HG03097 (cell line): Measurements from ENCODE around the gene HNF4A.

ENCODE experiments used
- ATAC-seq: cut with Tn5 transposase; IDR thresholded peaks from one replicate; pipeline ENCODE4 v1.9.1; 2021; ENCODE audit not compliant: unreplicated experiment, low FRiP score

The HNF4A gene

DNA sequence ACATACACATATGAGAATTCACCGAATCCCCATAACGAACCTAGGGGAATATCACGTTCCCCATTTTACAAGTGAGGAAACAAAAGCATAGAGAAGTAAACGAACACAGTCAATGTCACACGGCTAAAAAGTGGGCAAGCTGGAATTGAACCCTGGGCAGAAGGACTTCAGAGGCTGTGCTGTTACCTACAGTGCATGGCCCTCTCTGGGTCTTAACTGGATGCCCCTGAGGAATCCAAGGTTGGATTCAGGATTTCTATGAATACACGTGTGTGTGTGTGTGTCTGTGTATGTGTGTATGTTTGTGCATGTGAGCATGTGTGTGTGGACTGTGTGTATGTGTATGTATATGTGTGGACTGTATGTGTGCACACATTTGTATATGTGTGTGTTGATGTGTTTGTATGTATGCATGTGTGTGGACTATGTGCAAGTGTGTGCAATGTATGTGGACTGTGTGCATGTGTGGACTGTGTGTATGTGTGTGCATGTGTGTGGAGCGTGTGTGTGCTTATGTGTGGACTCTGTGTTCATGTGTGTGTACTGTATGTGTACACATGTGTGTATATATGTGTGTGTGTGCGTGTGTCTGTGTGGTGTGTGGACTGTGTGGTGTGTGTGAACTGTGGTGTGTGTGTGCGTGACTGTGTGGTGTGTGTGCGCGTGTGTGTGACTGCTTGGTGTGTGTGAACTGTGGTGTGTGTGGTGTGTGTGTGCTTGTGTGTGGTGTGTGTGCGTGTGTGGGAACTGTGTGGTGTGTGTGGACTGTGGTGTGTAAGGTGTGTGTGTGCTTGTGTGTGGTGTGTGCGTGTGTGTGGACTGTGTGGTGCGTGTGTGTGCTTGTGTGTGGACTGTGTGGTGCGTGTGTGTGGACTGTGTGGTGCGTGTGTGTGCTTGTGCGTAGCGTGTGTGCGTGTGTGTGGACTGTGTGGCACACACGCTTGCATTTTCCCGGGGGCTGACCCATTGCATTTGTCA is 49.0 kb downstream of the HNF4A start:
- no peak for ATAC-seq

DNA sequence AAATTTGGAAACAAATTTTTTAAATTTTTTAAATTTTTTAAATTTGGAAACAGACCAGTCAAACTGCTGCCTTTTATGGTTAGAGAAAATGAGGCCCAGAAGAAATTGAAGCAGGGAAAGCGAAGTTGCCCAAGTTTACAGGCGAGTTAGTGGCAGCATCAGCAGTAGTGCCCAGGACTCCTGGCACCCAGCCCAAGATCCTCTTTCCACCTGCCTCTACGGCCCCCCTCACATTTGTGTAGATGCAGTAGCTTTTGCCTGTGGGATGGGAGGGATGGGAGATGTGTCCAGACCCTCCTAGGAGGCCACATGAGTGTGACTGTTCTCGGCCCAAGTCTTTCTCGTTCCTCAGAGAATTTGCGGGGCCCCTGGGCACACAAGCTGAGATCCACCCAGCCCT is 49.8 kb downstream of the HNF4A start:
- no peak for ATAC-seq

DNA sequence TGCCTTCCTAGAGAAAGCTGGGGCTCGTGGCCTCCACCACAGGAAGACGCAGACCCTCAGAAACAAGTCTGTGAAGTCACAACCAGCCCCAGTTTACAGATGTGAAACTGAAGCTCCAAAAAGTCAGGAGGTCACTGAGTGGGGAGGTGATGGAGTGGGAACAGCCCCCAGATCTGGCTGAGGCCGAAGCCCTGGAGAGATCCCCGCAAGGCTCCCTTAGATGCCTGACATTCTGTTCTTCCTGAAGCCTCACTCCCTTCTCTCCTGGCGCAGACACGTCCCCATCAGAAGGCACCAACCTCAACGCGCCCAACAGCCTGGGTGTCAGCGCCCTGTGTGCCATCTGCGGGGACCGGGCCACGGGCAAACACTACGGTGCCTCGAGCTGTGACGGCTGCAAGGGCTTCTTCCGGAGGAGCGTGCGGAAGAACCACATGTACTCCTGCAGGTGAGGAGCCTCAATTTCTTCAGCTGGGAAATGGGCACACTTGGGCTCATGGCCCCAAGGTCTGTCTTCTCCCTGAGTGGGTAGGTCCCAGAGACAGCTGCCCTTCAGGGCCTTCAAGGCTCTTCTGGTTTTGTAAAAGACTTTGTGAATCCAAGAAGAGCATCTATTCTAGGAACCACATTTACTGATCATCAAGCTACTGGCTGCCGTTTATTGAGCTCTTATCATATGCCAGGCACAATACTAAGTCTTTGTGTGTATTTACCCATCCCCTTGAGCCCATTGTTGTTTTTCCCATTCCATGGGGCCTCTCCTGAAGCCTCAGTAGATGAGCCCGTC is 50.5 kb downstream of the HNF4A start:
- no peak for ATAC-seq

DNA sequence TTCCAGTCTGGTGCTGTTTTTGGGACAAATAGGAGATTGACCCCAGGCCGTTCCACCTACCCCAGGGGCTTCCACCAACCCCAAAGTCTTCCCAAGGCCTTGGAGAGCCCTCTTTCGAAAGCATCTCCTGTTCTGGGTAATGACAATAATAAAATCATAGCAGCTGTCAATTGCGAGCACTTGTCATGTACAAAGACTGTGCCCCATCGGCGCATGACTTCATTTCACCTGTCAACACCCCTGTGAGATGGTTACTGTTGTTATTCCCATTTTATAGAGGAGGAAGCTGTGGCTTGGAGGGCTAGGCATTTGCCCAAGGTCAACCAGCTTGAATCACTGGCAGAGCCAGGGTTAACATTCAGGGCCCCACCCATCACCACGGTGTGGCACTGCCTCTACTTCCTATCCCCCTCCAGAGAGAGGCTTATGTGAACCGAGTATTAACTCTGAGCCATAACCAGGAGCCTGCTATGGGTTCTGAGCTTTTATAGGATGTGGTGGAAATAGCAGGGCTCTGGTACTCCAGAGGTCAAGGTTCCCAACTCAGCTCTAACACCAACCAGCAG is 51.2 kb downstream of the HNF4A start:
- ATAC-seq: no peak

DNA sequence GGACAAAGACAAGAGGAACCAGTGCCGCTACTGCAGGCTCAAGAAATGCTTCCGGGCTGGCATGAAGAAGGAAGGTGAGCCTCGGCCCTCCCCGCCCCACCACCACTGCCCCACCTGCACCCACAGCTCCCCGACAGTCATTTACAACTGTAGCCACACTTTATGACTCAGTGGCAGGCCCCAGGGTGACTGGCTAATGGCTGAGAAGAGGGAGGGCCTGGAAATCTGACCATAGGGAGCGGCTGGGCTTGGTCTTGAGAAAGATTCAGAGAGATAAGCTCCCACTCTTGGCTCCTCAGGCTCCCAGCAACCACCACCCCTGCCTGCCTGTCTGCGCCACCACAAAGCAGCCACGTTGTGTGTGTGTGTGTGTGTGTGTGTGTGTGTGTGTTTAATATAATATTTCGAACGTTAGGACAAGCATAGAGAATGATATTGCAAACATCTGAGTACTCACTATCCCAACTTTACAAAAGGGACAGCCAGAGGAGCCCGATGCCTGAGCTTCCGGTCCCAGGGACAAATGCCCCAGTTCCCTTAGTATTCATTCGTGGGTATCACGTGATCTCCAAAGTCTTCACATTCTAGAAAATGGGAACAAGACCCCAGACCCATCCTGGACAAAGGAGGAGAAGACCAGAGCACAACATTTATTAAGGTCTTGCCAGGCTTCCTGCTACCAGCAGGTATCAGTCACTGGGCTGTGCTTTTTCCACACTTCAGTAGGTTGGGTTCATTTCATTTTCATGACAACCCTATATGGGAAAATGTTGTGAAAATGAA is 52.1 kb downstream of the HNF4A start:
- ATAC-seq: no peak

DNA sequence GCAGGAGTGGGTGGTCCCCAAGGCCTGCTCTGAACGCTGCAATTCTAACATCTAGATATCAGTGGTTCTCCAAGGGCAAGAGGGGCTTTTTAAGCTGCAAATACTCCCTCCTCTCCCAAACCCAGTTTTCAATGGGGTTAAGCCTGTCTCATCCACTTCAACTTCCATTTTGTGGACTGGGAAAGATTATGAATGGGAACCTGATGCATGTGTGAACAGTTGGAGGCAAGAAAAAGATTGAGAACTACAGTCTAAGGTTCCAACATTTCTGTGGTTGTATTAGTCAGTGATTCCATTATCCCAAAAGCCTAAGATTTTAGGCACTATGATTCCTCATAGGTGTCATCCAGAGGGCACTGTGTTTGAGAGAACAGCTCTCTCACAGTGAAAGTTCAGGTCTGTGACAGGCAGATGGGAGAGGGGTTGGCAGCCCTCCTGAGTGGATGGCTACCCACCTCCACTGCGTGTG is 53.7 kb downstream of the HNF4A start:
- no peak for ATAC-seq

DNA sequence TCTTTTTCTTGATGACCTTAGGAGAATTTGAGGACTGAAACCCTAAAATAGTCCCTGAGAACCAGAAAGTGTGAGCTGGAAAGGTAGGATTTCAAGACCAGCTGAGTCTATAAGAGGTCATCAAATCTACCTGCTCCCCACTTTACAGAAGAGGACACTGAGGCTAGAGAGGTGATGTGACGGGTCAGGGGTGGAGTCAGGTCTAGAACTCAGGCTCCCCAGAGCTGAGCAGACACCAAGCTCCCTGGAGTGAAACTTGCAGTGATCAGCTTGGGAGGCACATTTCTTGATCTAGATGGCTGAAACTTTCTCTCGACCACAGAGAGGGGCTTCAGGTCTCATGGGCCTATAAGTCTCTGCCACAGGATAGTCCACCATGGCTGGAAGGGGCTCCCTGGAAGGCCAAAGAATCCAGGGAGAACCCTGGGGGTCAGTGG is 55.1 kb downstream of the HNF4A start:
- ATAC-seq: no peak

DNA sequence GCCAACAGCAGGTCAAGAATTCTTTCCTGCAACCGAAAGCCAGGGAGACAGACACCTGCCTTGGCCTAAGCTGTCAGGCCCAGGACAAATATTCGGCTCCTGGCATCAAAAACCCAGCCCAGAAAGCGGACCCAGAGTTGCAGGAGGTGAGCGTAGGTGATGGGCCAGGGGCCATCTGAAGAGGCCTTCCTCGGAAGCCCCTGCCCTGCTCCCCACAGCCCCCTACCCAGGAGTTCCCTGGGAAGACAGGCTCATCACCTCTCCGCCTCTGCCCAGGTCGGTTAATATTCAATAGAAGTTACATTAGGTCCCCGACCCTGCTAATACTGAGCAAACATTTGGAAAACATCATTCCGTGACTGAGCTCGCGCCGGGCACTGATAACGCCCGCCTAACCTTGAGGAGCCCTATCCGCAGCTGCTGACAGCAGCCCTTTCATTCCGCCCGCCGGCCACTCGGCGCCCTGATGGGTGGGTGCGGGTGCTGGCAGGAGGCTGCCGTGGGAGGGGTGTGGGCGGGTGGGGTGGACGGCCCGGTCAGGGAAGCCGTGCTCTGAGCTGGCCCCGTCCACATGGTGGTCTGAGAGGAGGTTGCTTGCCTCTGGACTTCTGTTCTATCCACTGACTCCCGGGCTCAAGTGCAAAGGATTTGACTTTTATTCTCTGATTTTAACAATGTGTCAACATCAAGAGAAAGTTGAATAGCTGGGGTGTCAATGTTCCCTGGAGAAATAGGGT is 55.7 kb downstream of the HNF4A start:
- ATAC-seq: no peak

DNA sequence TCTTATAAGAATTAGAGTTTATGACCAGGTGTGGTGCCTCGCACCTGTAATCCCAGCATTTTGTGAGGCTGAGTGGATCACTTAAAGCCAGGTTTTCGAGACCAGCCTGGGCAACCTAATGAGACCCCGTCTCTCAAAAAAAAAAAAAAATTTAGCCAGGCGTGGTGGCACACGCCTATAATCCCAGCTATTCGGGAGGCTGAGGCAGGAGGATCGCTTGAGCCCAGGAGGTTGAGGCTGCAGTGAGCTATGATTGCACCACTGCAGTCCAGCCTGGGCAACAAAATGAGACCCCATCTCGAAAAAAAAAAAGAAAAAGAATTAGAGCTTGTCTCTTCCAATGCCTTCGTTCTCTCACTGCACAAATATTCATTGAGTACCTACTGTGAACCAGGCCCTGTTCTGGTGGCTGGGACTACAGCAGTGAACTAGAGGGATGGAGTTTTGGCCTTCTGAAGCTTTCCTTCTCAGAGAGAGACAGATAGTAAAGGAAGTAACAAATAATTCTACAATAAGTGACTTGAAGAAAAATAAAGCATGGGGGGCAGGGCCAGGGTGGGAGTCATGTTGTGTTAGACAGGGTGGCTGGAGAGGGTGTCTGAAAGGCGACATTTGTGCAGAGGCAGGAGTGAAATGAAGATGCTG is 56.4 kb downstream of the HNF4A start:
- no peak for ATAC-seq

DNA sequence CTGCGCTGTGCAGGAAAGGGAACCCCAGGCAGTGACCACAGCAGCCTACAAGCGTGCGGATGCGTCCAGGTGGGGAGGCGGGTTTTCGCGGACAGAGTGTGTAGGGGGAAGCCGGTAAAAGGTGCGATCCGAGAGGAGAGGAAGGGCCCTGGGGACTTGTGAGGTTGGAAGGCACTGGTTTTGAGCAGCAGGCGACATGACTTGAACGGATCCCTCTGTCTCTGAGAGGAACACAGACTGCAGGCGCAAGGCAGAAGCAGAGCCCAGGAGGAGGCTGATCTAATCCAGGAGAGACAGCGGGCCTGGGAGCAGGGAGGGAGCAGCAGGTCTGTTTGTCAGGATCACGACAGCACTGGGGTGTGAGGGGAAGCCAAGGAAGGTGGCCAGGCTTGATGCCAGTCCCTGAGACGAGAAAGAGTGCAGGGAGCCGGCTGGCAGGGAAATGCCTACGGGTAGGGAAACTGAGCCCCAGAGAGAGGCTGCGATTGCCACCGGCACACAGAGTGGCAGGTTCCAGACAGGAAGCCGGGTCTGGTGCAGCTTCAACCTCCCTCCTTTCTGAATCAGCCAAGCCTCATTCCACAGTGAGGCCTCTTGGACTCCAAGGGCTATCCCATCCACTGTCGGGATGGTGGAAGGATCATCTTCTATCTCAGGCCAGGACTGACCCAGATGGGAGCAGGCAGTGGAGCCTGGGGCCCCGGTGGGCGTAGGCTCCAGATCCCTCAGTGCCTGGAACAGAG is 57.1 kb downstream of the HNF4A start:
- no peak for ATAC-seq

DNA sequence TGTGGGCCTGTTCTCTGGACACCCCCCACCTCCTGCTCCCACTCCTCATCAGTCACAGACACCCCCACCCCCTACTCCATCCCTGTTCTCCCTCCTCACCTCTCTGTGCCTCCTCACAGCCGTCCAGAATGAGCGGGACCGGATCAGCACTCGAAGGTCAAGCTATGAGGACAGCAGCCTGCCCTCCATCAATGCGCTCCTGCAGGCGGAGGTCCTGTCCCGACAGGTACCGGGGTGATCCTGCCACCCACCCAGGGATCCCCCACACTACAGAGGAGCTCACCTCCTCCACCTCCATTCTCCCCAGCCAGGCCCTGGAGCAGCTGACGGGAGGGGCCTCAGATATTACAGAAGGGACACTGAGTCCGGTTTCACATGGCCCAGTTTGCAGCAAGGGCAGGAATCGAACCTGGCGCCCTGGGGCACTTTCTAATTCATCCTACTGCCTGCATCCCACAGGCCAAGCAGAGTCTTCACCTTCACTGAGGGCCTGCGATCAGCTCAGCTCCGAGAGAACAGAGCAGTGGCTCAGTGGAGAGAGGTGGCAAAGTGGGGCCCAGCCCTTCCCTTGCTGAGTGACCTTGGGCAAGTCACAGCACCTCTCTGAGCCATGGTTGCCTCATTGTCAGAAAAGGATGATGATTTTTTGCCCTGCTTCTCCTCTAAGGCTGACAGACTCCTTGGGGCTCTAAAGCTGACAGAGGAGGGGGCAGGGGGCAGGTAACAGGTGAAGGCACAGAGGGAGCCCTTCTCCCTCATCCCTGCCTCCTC is 58.3 kb downstream of the HNF4A start:
- ATAC-seq: no peak

DNA sequence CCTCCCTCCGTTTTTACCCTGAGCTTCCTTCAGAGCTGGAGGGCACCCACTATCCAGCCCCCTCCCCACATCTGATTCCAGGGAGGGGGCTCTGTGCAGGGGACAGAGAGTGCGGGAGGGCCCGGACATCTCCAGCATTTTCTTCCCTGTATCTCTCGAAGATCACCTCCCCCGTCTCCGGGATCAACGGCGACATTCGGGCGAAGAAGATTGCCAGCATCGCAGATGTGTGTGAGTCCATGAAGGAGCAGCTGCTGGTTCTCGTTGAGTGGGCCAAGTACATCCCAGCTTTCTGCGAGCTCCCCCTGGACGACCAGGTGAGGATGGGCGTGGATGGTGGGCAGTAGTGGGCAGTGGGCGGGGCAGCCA is 58.8 kb downstream of the HNF4A start:
- no peak for ATAC-seq

DNA sequence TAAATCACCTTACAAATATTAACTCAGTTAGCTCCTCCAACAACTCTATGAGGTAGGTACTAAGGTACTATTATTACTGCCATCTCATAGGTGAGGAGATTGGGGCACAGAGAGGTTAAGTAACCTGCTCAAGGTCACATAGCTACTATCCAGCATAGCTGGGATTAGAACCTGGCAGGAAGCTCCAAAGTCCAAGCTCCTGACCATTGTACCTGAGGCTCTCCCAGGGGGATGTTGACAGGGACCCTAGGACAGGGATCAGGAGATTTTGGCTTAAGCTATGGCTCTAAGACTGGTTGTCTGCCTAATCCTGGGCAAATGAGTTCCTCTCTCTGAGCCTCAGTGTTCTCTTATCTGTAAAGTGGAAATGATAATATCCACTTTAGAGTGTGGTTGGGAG is 59.3 kb downstream of the HNF4A start:
- ATAC-seq: no peak

DNA sequence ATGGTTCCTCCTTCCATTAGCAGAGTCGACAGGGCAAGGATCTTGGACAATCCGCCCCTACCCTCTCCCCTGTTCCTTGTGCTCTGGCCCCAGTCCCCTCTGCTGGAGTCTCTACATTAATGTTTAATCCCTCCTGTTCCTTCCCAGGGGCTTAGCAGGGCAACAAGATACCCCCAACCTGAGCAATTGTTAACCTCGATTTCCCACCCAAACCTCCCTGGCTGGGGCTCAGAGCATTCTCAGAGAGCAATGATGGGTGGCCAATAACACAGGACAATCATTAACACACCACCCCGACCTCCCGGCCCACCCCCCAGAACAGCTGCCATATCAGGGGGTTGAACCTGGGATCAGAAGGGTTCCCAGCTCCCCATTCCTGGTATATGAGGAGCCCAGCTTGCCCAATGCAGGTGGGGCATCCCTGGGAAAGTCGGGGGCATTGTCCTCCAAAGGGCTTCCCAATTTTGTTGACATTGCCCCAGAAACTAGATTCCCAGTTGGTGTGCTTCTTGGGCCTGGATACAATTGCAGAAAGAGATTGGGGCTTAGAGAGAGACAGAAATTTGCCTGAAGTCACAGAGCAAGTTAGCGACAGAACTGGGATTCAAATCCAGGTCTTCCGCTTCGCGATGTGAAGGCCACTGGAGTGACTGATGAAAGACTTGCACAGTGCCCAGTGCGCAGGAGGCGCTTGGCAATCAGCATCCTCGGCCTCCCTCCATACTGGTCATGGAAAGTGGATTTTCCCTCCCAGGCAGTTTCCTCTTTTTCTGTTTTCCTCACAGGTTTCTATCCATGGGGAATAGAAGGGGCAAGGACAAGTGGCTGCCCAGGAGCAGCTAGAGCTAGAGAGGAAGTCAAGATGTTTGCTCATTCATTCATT is 60.6 kb downstream of the HNF4A start:
- ATAC-seq: no peak

DNA sequence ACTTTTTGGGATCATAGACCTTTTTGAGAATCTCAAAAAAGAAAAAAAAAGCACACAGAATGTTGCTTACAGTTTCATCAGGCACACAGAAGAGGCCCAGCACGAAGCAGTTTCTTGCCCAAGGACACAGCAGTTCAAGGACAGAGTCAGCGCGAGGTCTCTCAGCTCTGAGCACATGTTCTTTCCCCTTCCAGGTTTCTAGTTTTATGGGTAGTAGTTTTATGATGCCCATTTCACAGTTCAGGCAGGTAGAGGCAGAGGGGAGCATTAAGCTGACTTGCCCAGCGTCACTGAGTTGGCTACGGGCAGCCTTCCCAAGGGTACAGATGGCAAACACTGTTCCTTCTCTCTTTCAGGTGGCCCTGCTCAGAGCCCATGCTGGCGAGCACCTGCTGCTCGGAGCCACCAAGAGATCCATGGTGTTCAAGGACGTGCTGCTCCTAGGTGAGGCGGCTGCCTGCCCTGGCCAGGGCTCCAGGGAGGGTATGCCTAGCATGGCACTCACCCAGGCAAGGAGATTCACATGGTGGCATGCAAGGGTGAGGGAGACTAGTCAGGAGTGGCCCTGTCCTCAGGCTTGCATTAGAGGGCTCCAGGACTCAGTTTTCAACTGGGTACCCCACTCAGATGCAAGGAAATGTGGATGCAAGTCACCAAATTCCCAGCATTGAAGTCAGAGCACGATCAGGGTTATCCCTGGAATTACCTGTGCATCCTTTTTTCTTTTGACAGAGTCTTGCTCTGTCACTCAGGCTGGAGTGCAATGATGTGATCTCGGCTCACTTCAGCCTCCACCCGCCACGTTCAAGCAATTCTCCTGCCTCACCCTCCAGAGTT is 62.8 kb downstream of the HNF4A start:
- ATAC-seq: no peak
